ENCODE results near the gene PLA2G2F. TPM values are rescaled to one million over a fixed set of nuclear protein-coding genes. Genes with fewer than 3 reads are reported as not detected.

The PLA2G2F gene
- total and polyA plus RNA-seq, 9 of the 15 experiments (the other 6 are each of a cell fraction or from before 2014, with no cell fraction given): not detected

DNA sequence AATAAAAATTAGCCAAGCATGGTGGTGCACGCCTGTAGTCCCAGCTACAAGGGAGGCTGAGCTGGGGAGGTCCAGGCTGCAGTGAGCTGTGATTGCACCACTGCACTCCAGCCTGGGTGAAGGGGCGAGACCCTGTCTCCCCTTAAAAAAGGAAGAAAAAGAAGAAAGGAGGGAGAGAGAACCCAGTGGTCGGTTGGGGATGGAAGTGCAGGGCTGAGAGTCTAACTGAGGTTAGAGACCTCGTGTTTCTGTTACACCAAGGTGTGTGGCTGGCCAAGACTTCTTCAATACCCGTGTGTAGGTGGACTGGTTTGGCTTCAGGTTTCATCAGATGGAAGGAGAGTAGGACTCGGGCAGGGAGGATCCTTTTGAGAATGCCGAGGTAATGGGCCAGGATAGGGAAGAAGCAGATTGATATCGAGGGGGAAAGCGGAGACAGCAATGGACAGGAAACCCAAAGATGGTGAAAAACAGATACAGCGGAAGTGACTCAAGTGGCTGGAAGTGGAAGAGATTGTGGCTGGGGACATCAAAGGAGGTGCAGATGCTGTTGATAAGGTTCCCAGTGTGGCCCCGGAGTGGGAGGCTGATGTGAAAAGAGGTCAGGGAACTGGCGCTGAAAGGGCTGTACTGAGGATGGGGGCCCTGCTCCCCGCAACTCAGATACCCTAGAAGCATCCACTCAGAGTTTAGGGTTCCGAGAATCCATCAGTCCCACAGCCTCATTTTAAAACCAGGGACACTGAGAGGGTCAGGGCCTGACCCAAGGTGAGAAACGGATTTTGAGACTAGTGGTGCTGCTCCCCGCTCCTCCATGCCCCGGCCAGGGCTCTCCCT, 46.1 kb downstream of the PLA2G2F start (continued):
- TF ChIP-seq MEIS2 (IDR thresholded peaks at IDR 0.05; ENCODE audit: partially characterized antibody) (peak; percentile 47), ZFPM2 (CRISPR knock-in tag; IDR thresholded peaks at IDR 0.05) (0 out of 2 replicates have a peak, but pooled peaks have one; percentile 90), HDAC1 (IDR thresholded peaks at IDR 0.05) (peak in 1 of 2 experiments; percentile 92; a peak in 2 of 4 replicates), CSDE1 (IDR thresholded peaks at IDR 0.05) (peak in 1 of 2 experiments; percentile 46; a peak in 2 of 4 replicates), MTA3 (IDR thresholded peaks at IDR 0.05; ENCODE audit: borderline replicate concordance) (peak; percentile 84), CHD1 (IDR thresholded peaks at IDR 0.05; ENCODE audit: low read length) (peak; percentile 52), ELF4 (CRISPR knock-in tag; IDR thresholded peaks at IDR 0.05) (peak; percentile 75; the same call in 1 of the 2 replicates), NELFE (IDR thresholded peaks at IDR 0.05; ENCODE audit: insufficient read depth, insufficient read length) (no peak), SRSF9 (IDR thresholded peaks at IDR 0.05; ENCODE audit: borderline replicate concordance, low read depth, low read length) (no peak), ATF7 (IDR thresholded peaks at IDR 0.05) (peak; percentile 83; the same call in 1 of the 2 replicates), JUND (IDR thresholded peaks at IDR 0.05; ENCODE audit: borderline replicate concordance, low read depth, low read length) (peak; percentile 97), JUND (tag; IDR thresholded peaks at IDR 0.05; ENCODE audit: borderline replicate concordance, low read depth, low read length) (peak; percentile 92; the same call in 2 of the 3 replicates), XRCC3 (IDR thresholded peaks at IDR 0.05) (no peak), DMBX1 (CRISPR knock-in tag; IDR thresholded peaks at IDR 0.05; ENCODE audit: borderline replicate concordance) (no peak; the same call in 1 of the 2 replicates), ELF1 (tag; IDR thresholded peaks at IDR 0.05) (peak; percentile 69), ZNF354B (CRISPR knock-in tag; IDR thresholded peaks at IDR 0.05) (no peak), ZNF197 (CRISPR knock-in tag; IDR thresholded peaks at IDR 0.05; ENCODE audit: low read depth) (peak; percentile 47; the same call in 1 of the 2 replicates), HMGXB4 (CRISPR knock-in tag; IDR thresholded peaks at IDR 0.05) (no peak), CXXC5 (CRISPR knock-in tag; IDR thresholded peaks at IDR 0.05) (peak; percentile 49; the same call in 1 of the 2 replicates), ZNF263 (CRISPR knock-in tag; IDR thresholded peaks at IDR 0.05; ENCODE audit: borderline replicate concordance) (no peak; the same call in 1 of the 2 replicates), ATF6 (CRISPR knock-in tag; IDR thresholded peaks at IDR 0.05) (no peak)
- TF ChIP-seq, protein P1, sequence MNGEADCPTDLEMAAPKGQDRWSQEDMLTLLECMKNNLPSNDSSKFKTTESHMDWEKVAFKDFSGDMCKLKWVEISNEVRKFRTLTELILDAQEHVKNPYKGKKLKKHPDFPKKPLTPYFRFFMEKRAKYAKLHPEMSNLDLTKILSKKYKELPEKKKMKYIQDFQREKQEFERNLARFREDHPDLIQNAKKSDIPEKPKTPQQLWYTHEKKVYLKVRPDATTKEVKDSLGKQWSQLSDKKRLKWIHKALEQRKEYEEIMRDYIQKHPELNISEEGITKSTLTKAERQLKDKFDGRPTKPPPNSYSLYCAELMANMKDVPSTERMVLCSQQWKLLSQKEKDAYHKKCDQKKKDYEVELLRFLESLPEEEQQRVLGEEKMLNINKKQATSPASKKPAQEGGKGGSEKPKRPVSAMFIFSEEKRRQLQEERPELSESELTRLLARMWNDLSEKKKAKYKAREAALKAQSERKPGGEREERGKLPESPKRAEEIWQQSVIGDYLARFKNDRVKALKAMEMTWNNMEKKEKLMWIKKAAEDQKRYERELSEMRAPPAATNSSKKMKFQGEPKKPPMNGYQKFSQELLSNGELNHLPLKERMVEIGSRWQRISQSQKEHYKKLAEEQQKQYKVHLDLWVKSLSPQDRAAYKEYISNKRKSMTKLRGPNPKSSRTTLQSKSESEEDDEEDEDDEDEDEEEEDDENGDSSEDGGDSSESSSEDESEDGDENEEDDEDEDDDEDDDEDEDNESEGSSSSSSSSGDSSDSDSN (IDR thresholded peaks at IDR 0.05; ENCODE audit: borderline replicate concordance in 1 of 2, low read depth in 2 of 2, low read length in 2 of 2): no peak

Measured in K562 (cell line).